Bronchial epithelial cell (primary cell): Measurements from ENCODE around the gene PRMT7. TPM values are rescaled to one million over a fixed set of nuclear protein-coding genes. Genes with fewer than 3 reads are reported as not detected.

Experiments used
- DNase-seq: peaks from one replicate; pipeline ENCODE4 v3.0.0-alpha.2; 2010; ENCODE audit warnings: low read depth
- FAIRE-seq: peaks from 2 replicates; lab custom pipeline; 2011; peaks lifted over from hg19 to GRCh38; lab: Jason Lieb, UNC
- H3K27me3 ChIP-seq: 2 replicates; pipeline ENCODE4 v1.5.1; 2011; ENCODE audit warnings: low read length; ENCODE audit not compliant: control insufficient read depth, insufficient read depth
- H3K36me3 ChIP-seq: 2 replicates; pipeline ENCODE4 v1.5.1; 2011; ENCODE audit warnings: low read length; ENCODE audit not compliant: control insufficient read depth, insufficient read depth
- H3K4me3 ChIP-seq: 2 replicates; pipeline ENCODE4 v1.5.1; 2011; ENCODE audit warnings: mild to moderate bottlenecking, low read depth, low read length, control low read depth
- total RNA-seq: library from RNA; depleted of rRNA; stranded (reverse); fragments of >200 nt; gene quantifications from 2 replicates; pipeline ENCODE4 v1.2.1, GENCODE V29; 2014
- TF ChIP-seq, protein P1 (sequence below): IDR thresholded peaks from 2 replicates; pipeline ENCODE4 v1.5.1; 2011; ENCODE audit warnings: mild to moderate bottlenecking, moderate library complexity, low read length, control low read depth, inconsistent platforms; ENCODE audit not compliant: insufficient read depth, severe bottlenecking

PRMT7 gene
- total RNA-seq, 1 donor from 2014 or later, result 36.9 TPM

GRCh38 chr16:68344252-68344651, 33.4 kb downstream of the PRMT7 start:
- Histone ChIP-seq H3K36me3 (peaks cover 22% of the 10 kb centered on the region), H3K4me3 (no peak overlapping the region), H3K27me3 (no peaks in the 10 kb centered on the region)
- TF ChIP-seq, protein P1, sequence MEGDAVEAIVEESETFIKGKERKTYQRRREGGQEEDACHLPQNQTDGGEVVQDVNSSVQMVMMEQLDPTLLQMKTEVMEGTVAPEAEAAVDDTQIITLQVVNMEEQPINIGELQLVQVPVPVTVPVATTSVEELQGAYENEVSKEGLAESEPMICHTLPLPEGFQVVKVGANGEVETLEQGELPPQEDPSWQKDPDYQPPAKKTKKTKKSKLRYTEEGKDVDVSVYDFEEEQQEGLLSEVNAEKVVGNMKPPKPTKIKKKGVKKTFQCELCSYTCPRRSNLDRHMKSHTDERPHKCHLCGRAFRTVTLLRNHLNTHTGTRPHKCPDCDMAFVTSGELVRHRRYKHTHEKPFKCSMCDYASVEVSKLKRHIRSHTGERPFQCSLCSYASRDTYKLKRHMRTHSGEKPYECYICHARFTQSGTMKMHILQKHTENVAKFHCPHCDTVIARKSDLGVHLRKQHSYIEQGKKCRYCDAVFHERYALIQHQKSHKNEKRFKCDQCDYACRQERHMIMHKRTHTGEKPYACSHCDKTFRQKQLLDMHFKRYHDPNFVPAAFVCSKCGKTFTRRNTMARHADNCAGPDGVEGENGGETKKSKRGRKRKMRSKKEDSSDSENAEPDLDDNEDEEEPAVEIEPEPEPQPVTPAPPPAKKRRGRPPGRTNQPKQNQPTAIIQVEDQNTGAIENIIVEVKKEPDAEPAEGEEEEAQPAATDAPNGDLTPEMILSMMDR, result no peak
- no peak for FAIRE-seq
- DNase-seq, result no peak

DNA sequence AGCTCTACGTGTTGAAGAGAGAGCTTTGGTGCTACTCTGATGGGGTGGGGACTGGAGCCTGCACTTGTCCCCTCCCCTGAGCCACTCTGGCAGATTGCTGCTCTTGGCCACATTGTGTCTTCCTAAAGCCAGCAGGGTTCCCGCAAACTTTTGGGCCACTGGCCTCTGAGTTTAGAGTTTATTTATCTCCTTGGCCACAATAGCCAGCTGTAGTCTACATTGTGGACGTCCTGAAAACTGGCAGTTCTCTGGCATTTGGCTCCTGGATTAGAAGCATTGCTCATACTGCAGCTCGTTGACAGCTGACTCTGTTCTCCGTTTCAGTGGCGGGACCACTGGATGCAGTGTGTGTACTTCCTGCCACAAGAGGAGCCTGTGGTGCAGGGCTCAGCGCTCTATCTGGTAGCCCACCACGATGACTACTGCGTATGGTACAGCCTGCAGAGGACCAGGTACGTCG, 34.6 kb downstream of the PRMT7 start:
- H3K36me3 ChIP-seq, result peaks cover 22% of the 10 kb centered on the region

GRCh38 chr16:68345958-68346635, 35.3 kb downstream of the PRMT7 start:
- Histone ChIP-seq H3K36me3 (peaks cover 24% of the 10 kb centered on the region), H3K4me3 (no peak overlapping the region), H3K27me3 (no peaks in the 10 kb centered on the region)
- TF ChIP-seq, protein P1, result no peak
- DNase-seq, result no peak
- no peak for FAIRE-seq

More for the DNA sequence above, 34.6 kb downstream of the PRMT7 start:
- DNase-seq (no peak), FAIRE-seq (no peak)
- no peaks in the 10 kb centered on the region for H3K27me3 ChIP-seq
- H3K4me3 ChIP-seq, result no peak overlapping the region
- TF ChIP-seq, protein P1, result no peak

- H3K4me3 ChIP-seq, result no peak overlapping the region
- DNase-seq, result no peak
These were observed 36.2 kb downstream of the PRMT7 start for GRCh38 chr16:68346892-68347480.

GRCh38 chr16:68347605-68348004, 36.8 kb downstream of the PRMT7 start:
- TF ChIP-seq, protein P1, result no peak
- Histone ChIP-seq H3K27me3 (no peaks in the 10 kb centered on the region), H3K4me3 (no peak overlapping the region), H3K36me3 (peaks cover 25% of the 10 kb centered on the region)
- DNase-seq (no peak), FAIRE-seq (no peak)

More at GRCh38 chr16:68346892-68347480, 36.2 kb downstream of the PRMT7 start:
- no peak for FAIRE-seq
- TF ChIP-seq, protein P1, result no peak
- peaks cover 24% of the 10 kb centered on the region for H3K36me3 ChIP-seq
- no peaks in the 10 kb centered on the region for H3K27me3 ChIP-seq
